T-cell (primary cell): ENCODE data around the gene DUSP12. TPM values are rescaled to one million over a fixed set of nuclear protein-coding genes. Genes with fewer than 3 reads are reported as not detected.
"Not testable (repeated sequence)": the region's sequence is repeated elsewhere in the genome, so short reads cannot be mapped to it uniquely, and the experiment has no call there.

Source experiments
- ATAC-seq, 4 experiments: fragments of 200-7000 bp in 3 of 4; fragments of 150-1000 bp in 1 of 4; cut with Tn5 transposase; replicated peaks in 1 of 4; 1 replicate in 3 of 4; 2 replicates in 1 of 4; pipeline ENCODE4 v1.10.0; 2021; ENCODE audit warnings: moderate library complexity in 3 of 4, mild to moderate bottlenecking in 2 of 4, moderate number of reproducible peaks in 1 of 4
- CTCF ChIA-PET, 2 donors: fragments of 300-600 bp; sonication (Branson Sonifier 250); formaldehyde crosslinking; loops; one replicate each; lab custom pipeline; 2022; ENCODE audit warnings: antibody characterized with exemption in 2 of 2; lab: Charles Lee
- POLR2A ChIA-PET, 2 donors: fragments of 300-600 bp; sonication (Branson Sonifier 250); formaldehyde crosslinking; loops; one replicate each; lab custom pipeline; 2022; ENCODE audit warnings: antibody characterized with exemption in 2 of 2; lab: Charles Lee
- DNase-seq, 35 experiments: peaks; one replicate each; pipeline versions ENCODE4 v3.0.0 to v3.0.0-alpha.2; 2013 to 2023
- H3K27ac ChIP-seq: one replicate; pipeline ENCODE4 v1.5.1; 2013; ENCODE audit warnings: low read length
- H3K27me3 ChIP-seq, 2 experiments: replicated peaks in 1 of 2; 1 replicate in 1 of 2; 2 replicates in 1 of 2; pipeline versions ENCODE4 v1.6.1 to v1.7.0; 2013; ENCODE audit warnings: low read length in 1 of 2, mixed read lengths in 1 of 2; ENCODE audit not compliant: control insufficient read depth in 2 of 2, insufficient read depth in 2 of 2; ENCODE audit errors: extremely low read depth in 1 of 2
- H3K36me3 ChIP-seq, 2 donors: 1 replicate in 1 of 2; 2 replicates in 1 of 2; pipeline versions ENCODE4 v1.6.1 to v1.7.0; 2013; ENCODE audit warnings: low read length in 1 of 2; ENCODE audit not compliant: control insufficient read depth in 2 of 2, insufficient read depth in 1 of 2; ENCODE audit errors: extremely low read depth in 1 of 2
- H3K4me1 ChIP-seq, 2 experiments: 1 replicate in 1 of 2; 2 replicates in 1 of 2; pipeline versions ENCODE4 v1.6.1 to v1.7.0; 2013; ENCODE audit warnings: low read length in 2 of 2, mixed read lengths in 1 of 2; ENCODE audit not compliant: insufficient read depth in 2 of 2, control insufficient read depth in 1 of 2; ENCODE audit errors: extremely low read depth in 1 of 2
- H3K4me3 ChIP-seq, 2 donors: 1 replicate in 1 of 2; 2 replicates in 1 of 2; pipeline versions ENCODE4 v1.5.1 to v1.7.0; 2013; ENCODE audit warnings: mild to moderate bottlenecking in 2 of 2, low read length in 1 of 2, moderate library complexity in 1 of 2; ENCODE audit not compliant: control insufficient read depth in 1 of 2; ENCODE audit errors: extremely low read depth in 1 of 2
- H3K9me3 ChIP-seq: 2 replicates; pipeline ENCODE4 v1.7.0; 2013
- H3K27ac Mint-ChIP-seq, 2 donors: one replicate each; pipeline ENCODE4 v1.8.0; 2020 to 2021; ENCODE audit warnings: mild to moderate bottlenecking in 2 of 2, mixed read lengths in 2 of 2
- H3K27me3 Mint-ChIP-seq, 2 donors: one replicate each; pipeline ENCODE4 v1.8.0; 2021 to 2022; ENCODE audit warnings: mixed read lengths in 2 of 2
- H3K36me3 Mint-ChIP-seq: one replicate; pipeline ENCODE4 v1.8.0; 2021; ENCODE audit warnings: mixed read lengths
- H3K4me1 Mint-ChIP-seq, 3 donors: one replicate each; pipeline ENCODE4 v1.8.0; 2020 to 2022; ENCODE audit warnings: mixed read lengths in 3 of 3, mild to moderate bottlenecking in 1 of 3
- H3K4me3 Mint-ChIP-seq, 3 donors: one replicate each; pipeline ENCODE4 v1.8.0; 2020 to 2022; ENCODE audit warnings: mild to moderate bottlenecking in 3 of 3, mixed read lengths in 3 of 3, moderate library complexity in 3 of 3
- H3K9me3 Mint-ChIP-seq, 3 donors: one replicate each; pipeline ENCODE4 v1.8.0; 2020 to 2022; ENCODE audit warnings: mixed read lengths in 3 of 3
- WGBS: methylation state at CpG from one replicate; pipeline ENCODE4 v1.1.5; 2013; ENCODE audit warnings: missing lambda C conversion rate; ENCODE audit not compliant: insufficient coverage; 5-methylcytosine and 5-hydroxymethylcytosine counted together
- total RNA-seq, 35 experiments: library from RNA in 6 of 35; stranded (reverse) in 6 of 35; fragments of 120-200 nt in 1 of 35; gene quantifications; one replicate each; pipeline versions ENCODE4 v1.2.1 to v1.2.4 and lab custom pipeline; 2013 to 2026

DUSP12 gene
- total RNA-seq, 5 donors from 2014 or later (not counting 1 experiment from before 2014, with no cell fraction given) = 18.9 to 33.5 (median 29.1) TPM

GRCh38 chr1:161763522-161764098 is 14.0 kb downstream of the DUSP12 start:
- Histone ChIP-seq H3K4me1 (peaks cover 19 to 27% of the 10 kb centered on the region in 2 experiments), H3K27ac (no peak overlapping the region), H3K4me3 (no peak overlapping the region), H3K36me3 (peaks cover 0 to 6% of the 10 kb centered on the region in 2 donors), H3K27me3 (no peaks in the 10 kb centered on the region), H3K9me3 (no peaks in the 10 kb centered on the region)
- ChIA-PET CTCF (interaction anchor here (1.1 to 3.1 kb wide), 3 partner anchors 14 to 273 kb away, joined by 5 to 14 read pairs (median 6); partner anchors contain the start of gene DUSP12 (in 1 of the 2)), POLR2A (no interaction called here)
- Mint-ChIP-seq H3K36me3 (peaks cover 5% of the 10 kb centered on the region), H3K27me3 (no peaks in the 10 kb centered on the region), H3K27ac (peak overlapping the region; percentile 9 to 82), H3K4me1 (peaks cover 35 to 39% (median 37%) of the 10 kb centered on the region in 3 donors), H3K9me3 (no peaks in the 10 kb centered on the region), H3K4me3 (peak overlapping the region; percentile 57 to 100 (median 59))
- peak; percentile 48 to 65 (median 62) for ATAC-seq
- WGBS = no CpG with 5 or more reads among the region's 7 CpGs
- DNase-seq = peak in 30 of 35 experiments; percentile 14 to 72 (median 44)

DNA sequence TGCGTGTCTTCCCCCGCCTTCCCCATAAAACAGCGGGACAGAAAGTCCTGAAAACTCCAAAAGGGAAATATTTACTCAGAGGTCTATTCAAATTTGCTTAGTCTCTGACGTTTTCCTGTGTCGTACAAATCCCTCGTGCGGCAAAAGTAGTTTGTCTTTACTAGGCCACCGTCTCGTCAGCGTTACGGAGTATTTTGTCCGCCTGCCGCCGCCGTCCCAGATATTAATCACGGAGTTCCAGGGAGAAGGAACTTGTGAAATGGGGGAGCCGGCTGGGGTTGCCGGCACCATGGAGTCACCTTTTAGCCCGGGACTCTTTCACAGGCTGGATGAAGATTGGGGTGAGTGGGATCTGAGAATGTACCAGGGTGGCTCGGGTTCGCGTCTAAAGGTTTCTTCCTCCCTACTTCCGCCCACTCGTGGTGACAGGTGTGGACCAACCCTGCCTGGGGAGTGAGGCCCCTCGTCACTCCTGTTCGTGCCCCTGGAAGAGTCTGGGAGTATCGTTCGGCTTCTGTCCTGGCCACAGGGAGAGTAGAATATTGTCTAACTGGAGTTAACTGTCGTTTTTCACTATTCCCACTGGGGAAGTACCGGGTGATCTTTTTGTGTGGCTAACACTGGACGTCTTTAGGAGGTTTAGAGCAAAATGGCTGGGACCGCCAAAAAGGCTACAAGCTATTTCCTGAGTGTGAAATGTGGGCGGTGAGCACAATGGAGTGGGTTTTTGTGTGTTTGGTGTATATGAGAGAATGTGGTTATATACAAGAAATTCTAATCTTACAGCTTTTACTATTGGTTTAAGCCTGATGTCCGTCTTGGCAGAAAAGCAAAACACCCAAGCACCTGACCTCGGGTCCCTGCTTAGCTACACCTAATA is 16.8 kb downstream of the DUSP12 start, which contains the start of gene ATF6:
ATF6 (plus strand) TSS at position 219 of the 880 bp plus-strand sequence; CDS start at position 260, 41 bp downstream.
- Histone ChIP-seq H3K9me3 (no peaks in the 10 kb centered on the region), H3K4me1 (peaks cover 30 to 35% of the 10 kb centered on the region in 2 experiments), H3K27me3 (no peaks in the 10 kb centered on the region), H3K36me3 (peaks cover 0 to 2% of the 10 kb centered on the region in 2 donors), H3K4me3 (peak within 1 kb of the TSS; percentile 69 to 97), H3K27ac (peak within 1 kb of the TSS; percentile 75)
- Mint-ChIP-seq H3K36me3 (no peaks in the 10 kb centered on the region), H3K27me3 (no peaks in the 10 kb centered on the region), H3K4me1 (peaks cover 42 to 45% (median 45%) of the 10 kb centered on the region in 3 donors), H3K4me3 (peak within 1 kb of the TSS; percentile 99 to 100 (median 99)), H3K9me3 (no peaks in the 10 kb centered on the region), H3K27ac (peak within 1 kb of the TSS; percentile 94 to 97)
- DNase-seq (peak; percentile 63 to 90 (median 73)), ATAC-seq (peak; percentile 79 to 82 (median 82))
- POLR2A ChIA-PET = interaction anchor here (0.6 to 0.9 kb wide), 4 partner anchors 10 to 756 kb away, joined by 3 to 9 read pairs (median 4); no protein-coding TSS in a partner anchor
- CTCF ChIA-PET = interaction anchor here in 1 of 2 donors (0.5 to 1.7 kb wide), 8 partner anchors 17 to 996 kb away, joined by 3 to 6 read pairs (median 3); partner anchors contain the start of gene DUSP12
- 2% methylated on average over 18 of the region's 35 CpGs for WGBS

- H3K9me3 Mint-ChIP-seq = no peaks in the 10 kb centered on the region
- H3K4me3 ChIP-seq = no peak overlapping the region
- WGBS = 89% methylated on average over 3 of the region's 5 CpGs
- peaks cover 0 to 2% of the 10 kb centered on the region in 2 donors for H3K36me3 ChIP-seq
- ChIA-PET POLR2A (no interaction called here), CTCF (interaction anchor here in 1 of 2 donors (1.7 kb wide), 1 partner anchor 19 kb away, joined by 3 read pairs; the partner anchor contains the start of gene DUSP12)
- DNase-seq (no peak), ATAC-seq (no peak)
- H3K9me3 ChIP-seq = no peaks in the 10 kb centered on the region
- peaks cover 45 to 48% of the 10 kb centered on the region in 2 experiments for H3K4me1 ChIP-seq
- H3K27me3 ChIP-seq = no peaks in the 10 kb centered on the region
- H3K4me1 Mint-ChIP-seq = peaks cover 38 to 47% (median 42%) of the 10 kb centered on the region in 3 donors
- H3K4me3 Mint-ChIP-seq = peak overlapping the region; percentile 99 to 100 (median 99)
- no peak overlapping the region for H3K27ac ChIP-seq
- H3K27me3 Mint-ChIP-seq = no peaks in the 10 kb centered on the region
- peak overlapping the region in 1 of 2 donors; percentile 53 for H3K27ac Mint-ChIP-seq
- H3K36me3 Mint-ChIP-seq = no peaks in the 10 kb centered on the region
Observed at GRCh38 chr1:161768461-161768860, 18.9 kb downstream of the DUSP12 start.

DNA sequence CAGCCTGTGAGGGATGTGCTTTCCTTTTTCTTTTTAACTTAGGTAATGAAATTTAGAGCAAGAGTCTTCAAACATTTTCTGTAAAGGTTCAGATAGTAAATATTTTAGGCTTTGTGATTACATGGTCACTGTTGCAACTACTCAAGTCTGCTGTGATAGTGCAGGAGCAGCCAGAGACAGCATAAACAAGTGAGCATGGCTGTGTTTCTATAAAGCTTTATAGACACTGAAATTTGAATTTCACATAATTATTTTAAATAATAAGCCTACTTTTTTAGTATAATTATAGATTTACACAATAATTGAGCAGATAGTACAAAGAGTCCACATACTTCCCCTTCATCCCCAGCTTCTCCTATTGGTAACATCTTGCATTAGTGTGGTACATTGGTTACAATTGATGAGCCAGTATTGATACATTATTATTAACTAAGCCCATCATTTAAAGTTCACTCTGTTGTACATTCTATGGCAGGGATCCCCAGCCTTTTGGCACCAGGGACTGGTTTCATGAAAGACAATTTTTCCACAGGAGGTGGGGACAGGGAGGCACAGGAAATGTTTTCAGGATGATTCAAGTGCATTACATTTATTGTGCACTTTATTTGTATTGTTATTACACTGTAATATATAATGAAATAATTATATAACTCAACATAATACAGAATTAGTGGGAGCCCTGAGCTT is 19.5 kb downstream of the DUSP12 start:
- Mint-ChIP-seq H3K36me3 (no peaks in the 10 kb centered on the region), H3K4me3 (no peak overlapping the region), H3K4me1 (peaks cover 31 to 47% (median 36%) of the 10 kb centered on the region in 3 donors), H3K27me3 (no peaks in the 10 kb centered on the region), H3K27ac (peak overlapping the region in 1 of 2 donors; percentile 56), H3K9me3 (no peaks in the 10 kb centered on the region)
- DNase-seq = no peak
- Histone ChIP-seq H3K4me1 (peaks cover 45 to 50% of the 10 kb centered on the region in 2 experiments), H3K36me3 (peaks cover 0 to 2% of the 10 kb centered on the region in 2 donors), H3K27ac (no peak overlapping the region), H3K4me3 (no peak overlapping the region), H3K27me3 (no peaks in the 10 kb centered on the region), H3K9me3 (no peaks in the 10 kb centered on the region)
- POLR2A ChIA-PET = no interaction called here
- no peak for ATAC-seq
- CTCF ChIA-PET = no interaction called here

GRCh38 chr1:161769673-161770045 is 20.1 kb downstream of the DUSP12 start:
- CTCF ChIA-PET, H3K27ac Mint-ChIP-seq, POLR2A ChIA-PET, H3K27me3 Mint-ChIP-seq, H3K9me3 ChIP-seq, ATAC-seq, H3K9me3 Mint-ChIP-seq, H3K4me3 Mint-ChIP-seq, H3K27ac ChIP-seq, H3K36me3 Mint-ChIP-seq, DNase-seq, H3K27me3 ChIP-seq, H3K36me3 ChIP-seq, H3K4me3 ChIP-seq: not testable (repeated sequence)
- peaks cover 45 to 54% of the 10 kb centered on the region in 2 experiments for H3K4me1 ChIP-seq
- WGBS = 100% methylated on average over 1 of the region's 5 CpGs
- H3K4me1 Mint-ChIP-seq = peaks cover 31 to 47% (median 36%) of the 10 kb centered on the region in 3 donors
